Cortex of kidney (tissue), 1 donor: ENCODE results near the gene GALNT15.

Source experiments
- DNase-seq: peaks from one replicate; lab custom pipeline; 2025; lab: John Stamatoyannopoulos, UW

The GALNT15 gene

DNA sequence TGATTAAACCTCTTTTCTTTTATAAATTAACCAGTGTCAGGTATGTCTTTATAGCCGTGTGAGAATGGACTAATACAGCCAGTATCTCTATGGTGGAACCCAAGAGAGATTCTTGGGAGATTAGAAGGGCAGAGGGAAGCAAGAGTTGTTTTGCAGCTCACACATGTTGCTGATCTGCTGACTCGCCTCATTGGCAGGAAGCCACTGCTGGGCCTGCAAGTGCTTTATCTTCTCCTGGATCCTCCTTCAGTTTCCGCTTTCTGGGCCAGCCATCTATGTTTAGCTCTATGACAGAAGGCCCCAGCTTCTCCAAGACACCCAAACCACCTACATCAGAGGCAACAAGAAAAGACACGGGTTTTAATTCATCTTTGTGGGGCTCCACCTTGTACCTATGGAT, 23.4 kb upstream of the GALNT15 start:
- no peak for DNase-seq

DNA sequence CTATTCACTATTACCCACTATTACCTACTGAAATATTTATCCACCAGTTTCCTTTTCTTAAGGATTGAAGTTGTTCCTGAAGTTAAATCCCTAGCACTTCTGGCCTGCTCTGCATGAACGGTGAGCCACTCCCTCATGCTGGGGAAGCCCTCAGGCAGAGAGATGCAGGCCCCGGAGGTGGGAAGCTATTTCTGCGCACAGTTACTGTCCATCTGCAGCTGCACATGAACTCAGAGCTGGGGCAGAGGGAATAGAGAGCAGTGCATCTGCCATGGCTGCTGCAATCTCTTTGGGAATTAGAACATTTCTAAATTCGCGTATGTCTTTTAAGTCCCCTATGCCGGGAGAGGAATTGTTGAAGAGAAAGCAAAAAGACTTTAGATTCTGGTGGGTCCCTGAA, 6.3 kb upstream of the GALNT15 start:
- no peak for DNase-seq

DNA sequence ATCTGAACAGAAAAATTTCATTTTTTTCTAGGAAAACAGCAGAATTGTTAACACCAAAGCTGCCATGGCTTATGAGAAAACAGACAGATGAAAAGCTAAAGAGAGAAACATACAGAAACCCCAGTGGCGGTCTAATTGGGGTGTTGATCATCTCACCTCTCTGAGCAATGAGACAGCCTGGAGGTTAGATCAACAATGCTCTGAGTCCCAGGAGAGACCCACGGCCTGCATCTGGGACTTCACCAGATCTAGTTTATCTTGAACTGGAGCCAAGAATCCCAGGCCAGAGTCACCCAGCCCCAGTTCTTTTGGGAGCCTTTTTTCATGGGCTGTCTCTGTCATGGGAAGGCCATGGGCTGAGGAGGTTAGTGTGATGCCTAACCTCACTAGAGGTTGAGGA, 3.5 kb upstream of the GALNT15 start:
- DNase-seq: no peak

DNA sequence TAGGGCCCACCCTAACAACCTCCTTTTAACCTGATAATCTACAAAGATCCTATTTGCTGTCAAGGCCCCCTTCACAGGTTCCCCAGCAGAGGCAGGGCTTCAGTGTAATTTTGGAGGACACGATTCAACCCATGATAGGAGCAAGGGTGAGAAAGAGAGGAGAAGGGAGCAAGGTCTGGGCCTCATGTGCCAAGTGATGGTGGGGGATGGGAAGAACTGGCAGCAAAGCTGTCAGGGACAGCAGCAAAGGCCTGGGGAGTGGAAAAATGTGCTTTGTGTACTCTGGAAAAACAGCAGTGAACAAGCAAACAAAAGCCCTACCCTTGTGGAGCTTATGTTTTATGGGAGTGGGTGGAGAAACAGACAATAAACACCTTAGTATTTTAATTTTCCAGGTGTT, 2.7 kb upstream of the GALNT15 start:
- no peak for DNase-seq

DNA sequence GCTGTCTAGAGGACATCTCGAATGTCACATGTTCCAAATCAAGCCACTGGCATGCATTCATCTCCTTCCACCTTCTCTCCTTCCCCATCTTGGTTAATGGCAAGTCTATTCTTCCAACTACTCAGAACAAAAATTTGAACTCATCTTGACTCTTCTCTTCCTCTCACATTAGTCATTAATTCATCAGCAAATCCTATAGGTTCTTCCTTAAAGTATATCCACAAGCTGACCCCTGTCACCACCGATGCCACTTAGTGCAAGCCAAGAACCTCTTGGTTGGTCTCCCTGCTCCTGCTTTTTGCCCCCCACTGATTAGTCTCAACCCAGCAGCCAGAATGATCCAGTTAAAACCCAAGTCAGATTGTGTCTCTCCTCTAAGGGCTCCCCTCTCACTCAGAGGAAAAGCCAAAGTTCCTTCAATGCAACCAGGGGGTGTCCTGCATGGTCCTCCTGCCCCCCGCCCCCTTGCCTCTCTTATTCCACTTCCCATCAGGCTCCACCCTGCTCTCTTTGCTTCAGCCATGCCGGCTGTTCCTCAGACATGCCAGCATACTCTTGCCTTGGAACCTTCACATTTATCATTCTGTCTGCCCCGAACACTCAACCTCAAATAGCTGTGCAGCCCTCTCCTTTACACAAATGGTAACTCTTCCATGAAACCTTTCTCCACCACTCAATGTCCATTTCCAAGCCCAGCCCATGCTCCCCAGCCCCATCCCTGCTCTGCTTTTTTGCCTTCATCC, 1.0 kb upstream of the GALNT15 start:
- DNase-seq: no peak

DNA sequence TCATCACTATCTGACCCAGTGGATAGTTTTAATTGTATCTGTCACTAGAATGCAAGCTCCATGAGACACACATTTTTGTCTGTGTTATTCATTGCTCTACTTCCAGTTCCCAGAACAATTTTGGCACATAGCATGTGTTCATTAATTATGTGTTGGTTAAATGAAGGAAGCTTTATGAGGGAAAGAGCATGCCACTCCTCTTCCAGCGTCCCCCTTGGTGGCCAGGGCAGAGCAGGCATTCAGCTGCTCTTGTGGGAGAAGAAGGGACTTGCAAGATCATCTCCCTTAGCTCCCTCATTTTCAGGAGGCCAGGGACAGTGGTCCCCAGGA, 489 bp upstream of the GALNT15 start:
- DNase-seq: no peak

DNA sequence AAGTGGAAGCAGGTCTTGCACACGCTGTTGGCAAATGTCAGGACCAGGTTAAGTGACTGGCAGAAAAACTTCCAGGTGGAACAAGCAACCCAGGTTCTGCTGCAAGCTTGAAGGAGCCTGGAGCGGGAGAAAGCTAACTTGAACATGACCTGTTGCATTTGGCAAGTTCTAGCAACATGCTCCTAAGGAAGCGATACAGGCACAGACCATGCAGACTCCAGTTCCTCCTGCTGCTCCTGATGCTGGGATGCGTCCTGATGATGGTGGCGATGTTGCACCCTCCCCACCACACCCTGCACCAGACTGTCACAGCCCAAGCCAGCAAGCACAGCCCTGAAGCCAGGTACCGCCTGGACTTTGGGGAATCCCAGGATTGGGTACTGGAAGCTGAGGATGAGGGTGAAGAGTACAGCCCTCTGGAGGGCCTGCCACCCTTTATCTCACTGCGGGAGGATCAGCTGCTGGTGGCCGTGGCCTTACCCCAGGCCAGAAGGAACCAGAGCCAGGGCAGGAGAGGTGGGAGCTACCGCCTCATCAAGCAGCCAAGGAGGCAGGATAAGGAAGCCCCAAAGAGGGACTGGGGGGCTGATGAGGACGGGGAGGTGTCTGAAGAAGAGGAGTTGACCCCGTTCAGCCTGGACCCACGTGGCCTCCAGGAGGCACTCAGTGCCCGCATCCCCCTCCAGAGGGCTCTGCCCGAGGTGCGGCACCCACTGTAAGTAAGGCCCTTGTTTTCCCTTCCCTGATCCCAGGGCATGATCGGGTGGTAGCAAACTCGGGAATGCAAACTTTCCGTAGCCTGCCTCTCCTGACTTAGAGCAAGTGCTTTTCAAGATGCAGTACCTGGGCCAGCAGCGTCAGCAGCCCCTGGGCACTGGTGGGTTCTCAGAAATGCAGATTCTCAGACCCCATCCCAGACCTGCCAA, 759 bp downstream of the GALNT15 start:
- DNase-seq: no peak

DNA sequence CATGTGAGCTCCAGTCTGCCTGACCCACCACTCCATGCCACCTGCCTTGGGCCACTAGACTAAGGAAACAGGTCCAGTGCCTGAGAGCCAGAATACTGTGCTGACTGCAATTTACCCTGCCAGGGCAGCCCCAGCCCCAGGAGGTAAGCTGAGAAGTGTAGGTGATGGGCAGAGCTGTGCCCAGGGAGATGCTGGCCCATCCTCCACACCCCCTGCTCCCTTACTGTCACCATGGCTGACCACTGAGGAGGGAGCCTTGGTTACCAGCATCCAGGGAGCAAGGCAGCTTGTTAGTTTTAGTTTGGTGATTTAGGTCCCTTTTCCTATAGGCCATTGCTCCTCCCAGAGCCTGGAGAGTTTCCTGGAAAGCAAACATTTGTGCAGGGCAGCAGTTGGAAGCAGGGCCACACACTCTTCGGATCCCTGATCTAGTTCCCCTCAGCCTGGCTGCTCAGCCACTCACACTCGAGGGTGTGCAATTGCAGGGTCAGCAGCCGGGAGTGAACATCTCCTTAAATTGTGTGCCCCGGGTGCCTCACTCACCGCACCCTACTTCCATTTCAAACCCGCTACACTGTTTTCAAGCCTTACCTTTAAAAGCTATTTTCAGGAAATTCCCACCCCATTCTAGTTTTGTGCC, 2.0 kb downstream of the GALNT15 start:
- no peak for DNase-seq

DNA sequence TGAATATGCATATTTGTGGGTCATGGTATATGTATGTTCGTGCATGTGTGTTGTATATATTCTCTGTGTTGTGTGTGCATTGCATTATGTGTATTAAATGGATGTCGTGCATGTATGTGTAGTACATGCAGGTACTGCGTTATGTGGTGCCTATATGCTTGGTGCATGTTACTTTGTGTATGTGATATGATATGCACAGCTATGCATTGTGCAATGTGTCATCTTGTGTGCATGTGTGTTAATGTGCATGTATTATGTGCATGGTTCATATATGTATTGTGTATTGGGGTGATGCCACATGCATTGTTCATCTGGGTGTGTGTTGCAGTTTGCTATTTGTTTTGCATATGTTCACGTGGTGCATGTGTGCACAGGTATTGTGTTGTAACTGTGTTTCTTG, 2.9 kb downstream of the GALNT15 start:
- DNase-seq: no peak

DNA sequence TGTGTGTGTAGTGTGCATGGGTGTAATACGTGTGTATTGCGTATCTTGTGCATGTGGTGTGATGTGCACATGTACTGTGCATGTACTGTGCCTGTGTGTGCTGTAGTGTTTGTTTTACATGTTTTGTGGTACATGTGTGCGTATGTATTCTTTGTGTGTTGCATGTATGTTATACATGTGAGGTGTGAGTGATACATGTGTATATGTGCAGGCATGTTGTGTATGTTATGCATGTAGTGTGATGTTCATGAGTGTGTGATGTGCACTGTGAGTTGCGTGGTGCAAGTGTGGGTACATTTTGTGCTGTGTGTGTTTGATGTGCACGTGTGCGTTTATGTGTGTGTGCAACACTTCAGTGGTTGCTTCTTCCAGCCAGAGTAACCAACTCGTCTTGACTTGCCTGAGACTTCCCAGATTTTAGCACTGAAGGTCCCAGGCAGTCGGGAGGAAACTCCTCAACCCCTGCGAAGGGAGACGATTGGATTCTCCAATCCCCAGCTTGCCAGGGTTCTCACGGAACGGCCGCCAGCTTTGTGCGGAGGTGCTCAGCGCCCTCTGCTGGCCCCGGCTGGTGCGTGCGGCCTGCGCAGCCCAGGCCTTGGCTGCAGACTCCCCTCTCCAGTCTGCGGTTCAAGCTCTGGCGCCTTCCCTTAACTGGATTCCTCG, 3.6 kb downstream of the GALNT15 start:
- no peak for DNase-seq

DNA sequence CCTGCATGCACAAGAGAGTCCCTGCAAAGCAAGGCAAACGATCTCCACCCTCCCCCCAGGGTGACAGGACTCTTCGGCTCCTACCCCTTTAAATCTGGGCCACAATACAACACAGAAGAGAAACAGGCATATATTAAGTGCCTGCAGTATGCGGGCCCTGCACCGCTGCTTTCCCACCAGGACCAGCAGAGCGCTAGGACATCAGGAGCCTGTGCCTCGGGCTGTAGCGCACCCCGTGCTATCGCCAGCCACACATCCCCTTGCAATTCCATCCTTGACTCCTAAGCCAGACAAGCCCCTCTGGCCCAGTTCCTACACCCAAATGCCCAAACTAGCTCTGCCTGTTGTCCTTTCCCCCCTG, 4.1 kb downstream of the GALNT15 start:
- DNase-seq: no peak

DNA sequence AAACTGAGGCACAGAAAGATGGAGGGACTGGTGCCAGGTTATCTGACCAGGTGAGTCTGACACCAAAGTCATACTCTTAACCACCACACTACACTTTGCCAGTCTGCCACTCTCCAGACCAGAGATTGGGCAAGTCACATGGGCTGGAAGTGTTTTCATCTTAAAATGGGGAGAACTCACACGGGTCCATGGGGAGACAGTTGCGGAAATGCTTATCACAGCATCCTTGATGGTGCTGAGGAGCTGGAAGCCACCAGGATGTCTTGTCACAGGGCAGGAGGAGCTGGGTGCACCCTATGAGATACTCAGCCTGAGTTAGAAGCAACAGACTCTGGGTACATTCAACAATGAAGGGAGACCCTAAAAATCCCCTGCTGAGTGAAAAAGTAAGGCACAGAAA, 4.8 kb downstream of the GALNT15 start:
- DNase-seq: no peak

DNA sequence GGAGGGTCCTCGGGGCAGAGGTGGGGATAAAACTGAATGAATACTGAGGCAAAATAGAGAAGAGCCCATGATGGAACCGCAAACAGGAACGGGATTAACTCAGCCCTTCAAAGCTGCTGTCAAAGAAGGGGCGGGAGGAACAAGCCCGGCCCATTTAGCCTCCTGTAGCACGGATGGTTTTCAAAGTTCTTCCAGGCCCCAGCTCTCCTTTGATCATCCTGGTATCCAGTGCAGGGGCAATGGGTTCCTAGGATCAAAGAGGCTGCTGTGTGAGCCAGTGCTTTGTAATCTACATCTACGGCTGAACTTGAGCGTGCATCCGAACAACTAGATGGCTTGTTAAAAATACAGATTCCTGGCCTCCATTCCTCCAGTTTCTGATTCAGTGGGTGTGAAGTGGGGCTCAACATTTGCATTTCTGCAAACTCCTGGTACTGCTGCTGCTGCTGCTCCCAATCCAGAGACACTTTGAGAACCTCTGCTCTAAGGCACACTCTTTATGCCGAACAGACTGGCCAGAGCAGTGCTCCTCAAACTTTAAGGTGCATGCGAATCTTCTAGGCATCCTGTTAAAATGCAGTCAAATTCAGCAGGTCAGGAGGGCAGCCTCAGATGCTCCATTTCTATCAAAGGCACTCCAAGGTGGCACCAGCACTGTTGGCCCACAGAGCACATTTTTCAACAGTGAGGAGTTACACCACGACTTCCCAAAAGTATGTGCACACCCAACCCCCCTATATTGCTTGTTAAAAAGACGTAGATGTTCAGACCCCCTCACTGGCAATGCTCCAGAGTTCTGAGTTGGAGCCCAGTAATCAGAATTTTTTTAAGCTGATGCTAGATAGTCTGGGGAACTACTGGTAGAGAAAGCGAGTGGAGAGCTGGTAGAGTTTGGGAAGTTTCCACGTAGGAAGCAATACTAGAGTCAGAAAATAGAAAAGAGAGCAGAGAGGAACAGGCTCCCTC, 5.6 kb downstream of the GALNT15 start:
- no peak for DNase-seq

DNA sequence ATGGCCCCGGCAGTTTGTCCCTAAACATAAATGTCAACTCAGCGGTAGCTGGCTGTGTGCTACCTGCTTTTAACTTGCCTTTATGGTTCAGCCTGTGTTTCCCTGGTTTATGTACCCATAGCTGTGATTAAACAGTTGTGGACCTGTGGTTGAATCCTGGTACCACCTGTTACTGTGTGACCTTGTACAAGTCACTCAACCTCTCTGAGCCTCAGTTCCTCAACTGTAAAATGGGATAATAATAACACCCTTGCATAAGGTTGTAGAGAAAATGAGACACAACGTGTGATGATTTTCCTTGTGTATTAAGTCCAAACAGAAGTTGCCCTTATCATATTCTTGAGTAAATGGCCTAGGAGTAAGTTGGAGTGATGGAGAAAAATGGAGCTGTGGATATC, 6.3 kb downstream of the GALNT15 start:
- no peak for DNase-seq

DNA sequence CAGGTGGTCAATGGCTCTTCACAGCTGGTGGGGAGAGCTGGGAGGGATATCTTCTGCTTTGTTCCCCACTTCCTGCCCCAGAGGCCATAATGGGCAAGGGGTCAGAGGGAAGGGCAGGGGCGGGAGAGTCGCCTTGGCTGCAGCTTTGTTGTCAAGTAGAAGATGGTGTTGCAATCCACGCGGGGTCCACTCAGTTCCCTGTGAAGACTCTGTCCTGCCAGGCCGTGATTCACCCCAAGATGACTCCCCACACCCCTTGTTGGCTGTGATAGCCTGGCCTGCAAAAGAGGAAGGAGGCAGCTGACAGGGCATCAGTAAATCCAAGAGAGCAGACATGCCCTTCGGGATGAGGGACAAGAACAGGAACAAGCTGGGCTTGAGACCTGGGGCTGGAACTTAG, 6.9 kb downstream of the GALNT15 start:
- no peak for DNase-seq

DNA sequence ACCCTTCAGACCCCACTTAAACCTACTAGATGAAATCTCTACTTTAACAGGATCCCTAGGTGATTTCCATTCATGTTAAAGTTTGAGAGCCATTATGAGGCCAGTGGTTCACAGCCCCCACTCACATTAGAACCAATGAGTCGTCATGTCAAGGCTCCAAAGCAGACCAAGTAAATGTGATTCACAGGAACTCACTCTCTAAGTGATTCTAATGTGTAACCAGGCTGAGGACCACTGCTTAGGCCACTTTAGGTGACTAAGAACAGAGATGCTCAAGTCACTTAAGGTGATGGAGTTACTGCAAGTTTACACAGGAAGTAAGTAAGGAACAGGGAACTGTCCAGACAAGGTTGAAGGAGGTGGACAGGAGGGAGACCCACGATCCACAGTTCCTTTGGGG, 7.7 kb downstream of the GALNT15 start:
- no peak for DNase-seq

DNA sequence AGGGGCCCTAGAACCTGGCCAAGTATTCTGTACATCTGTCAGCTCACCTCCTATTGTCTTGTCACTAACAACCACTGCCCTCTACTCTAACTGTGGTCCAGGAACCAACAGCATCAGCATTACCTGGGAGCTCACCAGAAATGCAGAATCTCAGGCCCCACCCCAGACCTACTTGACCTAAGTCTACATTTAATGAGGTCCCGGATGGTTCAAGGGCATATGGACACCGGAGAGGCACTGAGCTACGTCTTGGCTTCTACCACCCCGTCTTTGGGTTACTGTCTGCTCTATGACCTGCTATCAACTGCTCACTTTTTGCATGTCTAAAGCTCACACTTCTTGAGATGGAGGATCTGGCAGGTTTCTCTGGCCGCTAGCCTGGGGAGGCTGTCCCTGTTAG, 8.1 kb downstream of the GALNT15 start:
- no peak for DNase-seq

DNA sequence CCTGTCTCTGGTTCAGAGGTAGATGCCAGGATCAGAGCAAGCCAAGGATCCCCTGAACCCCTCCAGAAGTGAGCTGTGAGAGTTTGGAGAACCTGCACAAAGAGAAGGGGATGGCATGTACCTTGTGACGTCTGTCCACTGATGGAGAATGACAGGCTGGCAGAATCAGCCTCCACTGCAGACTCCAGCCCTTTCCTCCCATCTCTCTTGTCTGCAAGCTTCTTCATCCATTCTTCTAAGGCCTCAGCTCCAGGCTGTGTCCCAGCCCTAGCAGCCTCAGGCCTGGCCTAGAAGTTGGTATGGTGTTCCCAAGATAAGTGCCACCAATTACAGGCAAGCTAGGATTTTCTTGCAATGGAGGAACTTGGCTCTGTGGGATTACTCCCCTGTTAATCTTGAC, 8.6 kb downstream of the GALNT15 start:
- DNase-seq: no peak

DNA sequence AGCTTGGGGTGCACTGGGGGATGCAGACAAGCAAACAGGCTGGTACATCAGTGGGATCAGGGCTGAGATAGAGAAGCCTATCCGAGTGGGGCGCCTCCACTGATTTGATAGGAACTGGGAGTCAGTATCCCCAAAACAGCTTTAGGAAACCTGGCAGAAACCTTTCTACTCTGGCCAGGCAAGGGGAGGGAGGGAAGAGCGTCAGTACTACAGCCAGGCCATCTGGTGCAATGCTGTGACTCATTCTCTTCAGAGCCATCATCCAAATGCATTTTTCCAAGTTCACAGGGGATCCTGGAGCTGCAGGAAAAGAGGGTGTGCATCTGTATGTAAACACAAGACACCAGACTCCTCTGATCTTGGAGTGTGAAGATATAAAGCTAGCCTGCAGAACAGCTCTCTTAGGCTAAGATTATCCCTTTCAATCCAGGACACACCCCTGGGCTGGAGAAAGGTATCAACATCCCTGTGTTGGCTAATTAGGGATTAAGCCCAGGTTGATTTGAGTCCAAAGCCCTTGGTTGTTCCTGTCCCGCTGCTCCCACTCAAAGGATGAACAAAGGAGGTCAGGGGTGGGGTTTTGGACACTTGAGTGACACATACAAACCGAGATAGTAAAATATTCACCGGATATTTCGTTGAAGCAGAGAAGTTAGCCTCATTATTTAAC, 9.3 kb downstream of the GALNT15 start:
- DNase-seq: no peak

DNA sequence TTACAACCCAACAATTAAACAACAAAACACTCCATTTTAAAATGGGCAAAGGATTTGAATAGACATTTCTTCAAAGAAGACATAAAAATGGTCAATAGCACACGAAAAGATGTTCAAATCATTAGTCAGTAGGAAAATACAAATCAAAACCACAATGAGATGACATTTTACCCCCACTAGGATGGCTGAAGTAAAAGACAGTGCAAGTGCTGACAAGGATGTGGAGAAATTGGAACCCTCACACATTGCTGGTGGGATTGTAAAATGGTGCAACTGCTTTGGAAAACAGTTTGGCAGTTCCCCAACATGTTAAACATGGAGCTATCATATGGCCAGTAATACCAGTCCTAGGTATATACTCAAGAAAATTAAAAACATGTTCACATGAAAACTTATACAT, 11.6 kb downstream of the GALNT15 start:
- no peak for DNase-seq

DNA sequence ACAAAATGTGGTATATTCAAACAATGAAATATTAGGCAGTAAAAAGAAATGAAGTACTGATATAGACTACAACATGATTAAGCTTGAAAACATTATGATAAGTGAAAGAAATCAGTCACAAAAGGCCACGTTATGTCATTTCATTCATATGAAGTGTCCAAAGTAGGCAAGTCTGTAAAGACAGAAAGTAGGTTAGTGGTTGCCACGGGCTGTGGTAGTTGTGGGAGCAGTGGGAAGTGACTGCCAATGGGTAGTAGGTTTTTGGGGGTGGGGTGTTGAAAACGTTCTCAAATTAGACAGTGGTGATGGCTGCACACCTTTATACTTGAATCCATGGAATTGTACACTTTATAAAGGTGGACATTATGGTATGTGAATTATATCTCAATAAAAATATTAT, 12.1 kb downstream of the GALNT15 start:
- DNase-seq: no peak
